PC-9 (cell line): ENCODE results near the gene OR51S1. TPM values are rescaled to one million over a fixed set of nuclear protein-coding genes. Genes with fewer than 3 reads are reported as not detected.

Source experiments
- BruUV-seq: library from RNA; stranded (reverse); fragments of 400-500 nt; replicated peaks from 2 replicates; lab custom pipeline; 2021; lab: Mats Ljungman, UMichigan
- CTCF ChIA-PET: fragments of 300-600 bp; sonication (Branson Sonifier 250); formaldehyde crosslinking; loops from one replicate; lab custom pipeline; 2022; ENCODE audit warnings: antibody characterized with exemption; lab: Charles Lee
- POLR2A ChIA-PET: fragments of 300-600 bp; sonication (Branson Sonifier 250); formaldehyde crosslinking; loops from one replicate; lab custom pipeline; 2022; ENCODE audit warnings: antibody characterized with exemption; ENCODE audit not compliant: unreplicated experiment; lab: Charles Lee
- DNase-seq, 2 experiments: peaks; one replicate each; pipeline versions ENCODE4 v3.0.0 to v3.0.0-alpha.2; 2015 to 2022; ENCODE audit warnings: mixed read lengths in 1 of 2
- H2AFZ ChIP-seq: fragments of 200-600 bp; sonication (generic); 2 replicates; pipeline ENCODE4 v1.8.1; 2017; ENCODE audit warnings: antibody characterized with exemption
- H3F3A ChIP-seq: fragments of 200-600 bp; sonication (generic); 2 replicates; pipeline ENCODE4 v1.8.1; 2017; ENCODE audit warnings: antibody characterized with exemption, mild to moderate bottlenecking, low read depth; ENCODE audit not compliant: insufficient read depth
- H3K27ac ChIP-seq: fragments of 200-600 bp; sonication (generic); 2 replicates; pipeline ENCODE4 v1.6.1; 2016; ENCODE audit warnings: mixed run types
- H3K27me3 ChIP-seq: fragments of 200-600 bp; sonication (generic); 2 replicates; pipeline ENCODE4 v1.6.1; 2016; ENCODE audit warnings: low read depth, mixed run types; ENCODE audit not compliant: insufficient read depth
- H3K36me3 ChIP-seq: fragments of 200-600 bp; sonication (generic); 2 replicates; pipeline ENCODE4 v1.6.1; 2016; ENCODE audit warnings: low read depth, mixed run types
- H3K4me1 ChIP-seq: fragments of 200-600 bp; sonication (generic); replicated peaks from 2 replicates; pipeline ENCODE4 v1.6.1; 2016; ENCODE audit warnings: mixed run types; ENCODE audit not compliant: insufficient read depth
- H3K4me2 ChIP-seq: fragments of 200-600 bp; sonication (generic); 2 replicates; pipeline ENCODE4 v1.6.1; 2017; ENCODE audit warnings: mixed run types
- H3K4me3 ChIP-seq: fragments of 200-600 bp; sonication (generic); 2 replicates; pipeline ENCODE4 v1.6.1; 2016; ENCODE audit warnings: mixed run types
- H3K79me2 ChIP-seq: fragments of 200-600 bp; sonication (generic); 2 replicates; pipeline ENCODE4 v1.6.1; 2017; ENCODE audit warnings: low read depth, mixed run types
- H3K9me2 ChIP-seq: fragments of 200-600 bp; sonication (generic); 2 replicates; pipeline ENCODE4 v1.8.1; 2017; ENCODE audit warnings: mild to moderate bottlenecking; ENCODE audit not compliant: insufficient read depth
- H3K9me3 ChIP-seq: fragments of 200-600 bp; sonication (generic); 2 replicates; pipeline ENCODE4 v1.8.1; 2016; ENCODE audit warnings: low read depth; ENCODE audit not compliant: insufficient read depth
- H4K20me1 ChIP-seq: fragments of 200-600 bp; sonication (generic); 2 replicates; pipeline ENCODE4 v1.8.1; 2017; ENCODE audit not compliant: insufficient read depth
- EZH2 ChIP-seq: fragments of 200-600 bp; sonication (generic); IDR thresholded peaks from 2 replicates; pipeline ENCODE4 v1.8.0; 2017; ENCODE audit warnings: antibody characterized with exemption, low read depth
- intact Hi-C: fragments of 100-400 bp; cut with micrococcal nuclease; formaldehyde crosslinking; loops from one replicate; pipeline ENCODE4 v1.10.0; 2022; ENCODE audit not compliant: unreplicated experiment
- total RNA-seq: library from RNA; stranded (reverse); gene quantifications from 2 replicates; pipeline ENCODE4 v1.2.3, GENCODE V29; 2021
- TF ChIP-seq, protein P1 (sequence below): fragments of 200-600 bp; sonication (generic); conservative IDR thresholded peaks from 2 replicates; pipeline ENCODE4 v1.6.1; 2017; ENCODE audit warnings: mixed run types, antibody characterized with exemption, mild to moderate bottlenecking, moderate library complexity

OR51S1 gene
- total RNA-seq, 1 experiment from 2014 or later, result not detected

- Histone ChIP-seq H2AFZ (no peak overlapping the region), H3K36me3 (no peaks in the 10 kb centered on the region), H4K20me1 (no peaks in the 10 kb centered on the region), H3K9me3 (no peaks in the 10 kb centered on the region), H3K27me3 (no peaks in the 10 kb centered on the region), H3K4me3 (no peak overlapping the region), H3K4me2 (no peak overlapping the region), H3F3A (no peaks in the 10 kb centered on the region), H3K27ac (no peak overlapping the region), H3K4me1 (no peaks in the 10 kb centered on the region), H3K9me2 (no peaks in the 10 kb centered on the region), H3K79me2 (no peaks in the 10 kb centered on the region)
- intact Hi-C loops, result no loop called here
- ChIA-PET POLR2A (no interaction called here), CTCF (no interaction called here)
- DNase-seq, result no peak
- BruUV-seq, result no TSS peak
- no peak for TF ChIP-seq EZH2
- TF ChIP-seq, protein P1, sequence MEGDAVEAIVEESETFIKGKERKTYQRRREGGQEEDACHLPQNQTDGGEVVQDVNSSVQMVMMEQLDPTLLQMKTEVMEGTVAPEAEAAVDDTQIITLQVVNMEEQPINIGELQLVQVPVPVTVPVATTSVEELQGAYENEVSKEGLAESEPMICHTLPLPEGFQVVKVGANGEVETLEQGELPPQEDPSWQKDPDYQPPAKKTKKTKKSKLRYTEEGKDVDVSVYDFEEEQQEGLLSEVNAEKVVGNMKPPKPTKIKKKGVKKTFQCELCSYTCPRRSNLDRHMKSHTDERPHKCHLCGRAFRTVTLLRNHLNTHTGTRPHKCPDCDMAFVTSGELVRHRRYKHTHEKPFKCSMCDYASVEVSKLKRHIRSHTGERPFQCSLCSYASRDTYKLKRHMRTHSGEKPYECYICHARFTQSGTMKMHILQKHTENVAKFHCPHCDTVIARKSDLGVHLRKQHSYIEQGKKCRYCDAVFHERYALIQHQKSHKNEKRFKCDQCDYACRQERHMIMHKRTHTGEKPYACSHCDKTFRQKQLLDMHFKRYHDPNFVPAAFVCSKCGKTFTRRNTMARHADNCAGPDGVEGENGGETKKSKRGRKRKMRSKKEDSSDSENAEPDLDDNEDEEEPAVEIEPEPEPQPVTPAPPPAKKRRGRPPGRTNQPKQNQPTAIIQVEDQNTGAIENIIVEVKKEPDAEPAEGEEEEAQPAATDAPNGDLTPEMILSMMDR, result no peak
These were observed 18.7 kb downstream of the OR51S1 start for GRCh38 chr11:4830346-4830745.

- H4K20me1 ChIP-seq, result no peaks in the 10 kb centered on the region
- intact Hi-C loops, result no loop called here
- ChIA-PET CTCF (no interaction called here), POLR2A (no interaction called here)
- no peaks in the 10 kb centered on the region for H3K9me3 ChIP-seq
- H3F3A ChIP-seq, result no peaks in the 10 kb centered on the region
- no TSS peak for BruUV-seq
- no peak overlapping the region for H2AFZ ChIP-seq
- TF ChIP-seq, protein P1, result no peak
- no peak for TF ChIP-seq EZH2
- no peaks in the 10 kb centered on the region for H3K36me3 ChIP-seq
- no peak overlapping the region for H3K4me3 ChIP-seq
- DNase-seq, result no peak
- H3K79me2 ChIP-seq, result no peaks in the 10 kb centered on the region
- no peaks in the 10 kb centered on the region for H3K27me3 ChIP-seq
- no peaks in the 10 kb centered on the region for H3K4me1 ChIP-seq
- no peaks in the 10 kb centered on the region for H3K9me2 ChIP-seq
- H3K4me2 ChIP-seq, result no peak overlapping the region
- no peak overlapping the region for H3K27ac ChIP-seq
These were observed 22.6 kb downstream of the OR51S1 start for GRCh38 chr11:4826425-4826824.

GRCh38 chr11:4825132-4825531 is 23.9 kb downstream of the OR51S1 start:
- TF ChIP-seq, protein P1, result no peak
- no peaks in the 10 kb centered on the region for H3K79me2 ChIP-seq
- H3K27me3 ChIP-seq, result no peaks in the 10 kb centered on the region
- H3F3A ChIP-seq, result no peaks in the 10 kb centered on the region
- H2AFZ ChIP-seq, result no peak overlapping the region
- no peaks in the 10 kb centered on the region for H3K9me2 ChIP-seq
- H3K4me2 ChIP-seq, result no peak overlapping the region
- no TSS peak for BruUV-seq
- no peak overlapping the region for H3K4me3 ChIP-seq
- ChIA-PET CTCF (no interaction called here), POLR2A (no interaction called here)
- intact Hi-C loops, result no loop called here
- no peaks in the 10 kb centered on the region for H4K20me1 ChIP-seq
- H3K36me3 ChIP-seq, result no peaks in the 10 kb centered on the region
- no peak overlapping the region for H3K27ac ChIP-seq
- H3K9me3 ChIP-seq, result no peaks in the 10 kb centered on the region
- DNase-seq, result no peak
- no peaks in the 10 kb centered on the region for H3K4me1 ChIP-seq
